NCI-H345 treated with DMSO at 0.1 percent for 48 hours (cell line): ENCODE data around the gene SRGAP1.
"Not testable (repeated sequence)": the region's sequence is repeated elsewhere in the genome, so short reads cannot be mapped to it uniquely, and the experiment has no call there.

ENCODE experiments used
- DNase-seq: peaks from one replicate; lab custom pipeline; 2025; ENCODE audit not compliant: unreplicated experiment; lab: John Stamatoyannopoulos, UW

The SRGAP1 gene

DNA sequence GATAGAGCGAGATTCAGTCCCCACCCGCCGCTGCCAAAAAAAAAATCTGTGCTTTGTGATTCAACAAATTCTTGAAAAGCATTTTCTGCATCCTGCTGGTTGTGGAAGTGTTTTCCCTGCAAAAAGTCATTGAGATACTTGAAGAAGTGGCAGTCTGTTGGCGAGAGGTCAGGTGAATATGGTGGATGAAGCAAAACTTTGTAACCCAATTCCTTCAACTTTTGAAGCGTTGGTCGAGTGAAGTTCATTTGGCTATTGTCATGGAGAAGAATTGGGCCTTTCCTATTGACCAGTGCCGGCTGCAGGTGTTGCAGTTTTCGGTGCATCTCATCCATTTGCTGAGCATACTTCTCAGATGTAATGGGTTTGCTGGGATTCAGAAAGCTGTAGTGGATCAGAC, 20.9 kb downstream of the SRGAP1 start:
- DNase-seq: no peak

DNA sequence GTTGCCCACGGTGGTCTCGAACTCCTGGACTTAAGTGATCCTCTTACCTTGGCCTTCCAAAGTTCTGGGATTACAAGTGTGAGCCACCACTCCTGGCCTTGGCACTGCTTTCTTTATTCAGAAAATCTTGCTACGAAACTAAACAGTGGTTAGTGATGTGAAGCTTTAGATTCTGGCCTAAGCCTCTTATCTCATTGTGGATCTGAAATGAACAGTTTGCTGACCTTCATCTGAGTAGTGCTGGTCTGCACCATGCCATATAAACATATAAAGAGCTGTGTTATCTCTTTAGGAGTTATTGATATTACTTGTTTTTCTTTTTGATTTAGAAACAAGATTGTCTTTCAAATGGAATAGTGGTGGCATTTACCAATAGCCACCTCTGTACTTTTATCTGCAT, 22.6 kb downstream of the SRGAP1 start:
- DNase-seq: no peak

DNA sequence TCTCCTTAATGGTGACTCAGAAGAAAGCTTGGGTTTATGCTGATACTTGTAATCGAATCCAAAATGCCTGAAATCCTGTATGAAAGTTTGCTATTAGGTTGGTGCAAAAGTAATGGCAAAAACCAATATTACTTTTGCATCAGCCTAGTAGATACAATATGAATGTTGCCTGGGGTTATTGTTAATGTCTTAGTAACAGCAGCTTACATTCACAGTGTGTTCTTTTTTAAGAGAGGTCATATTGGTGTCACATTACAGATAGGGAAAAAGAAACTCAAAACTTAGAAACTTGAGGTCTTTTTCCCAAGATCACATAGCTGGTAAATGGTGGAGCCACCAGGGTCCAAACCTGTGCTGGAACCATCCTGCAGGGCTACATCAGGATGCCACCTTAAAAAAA, 25.2 kb downstream of the SRGAP1 start:
- no peak for DNase-seq

DNA sequence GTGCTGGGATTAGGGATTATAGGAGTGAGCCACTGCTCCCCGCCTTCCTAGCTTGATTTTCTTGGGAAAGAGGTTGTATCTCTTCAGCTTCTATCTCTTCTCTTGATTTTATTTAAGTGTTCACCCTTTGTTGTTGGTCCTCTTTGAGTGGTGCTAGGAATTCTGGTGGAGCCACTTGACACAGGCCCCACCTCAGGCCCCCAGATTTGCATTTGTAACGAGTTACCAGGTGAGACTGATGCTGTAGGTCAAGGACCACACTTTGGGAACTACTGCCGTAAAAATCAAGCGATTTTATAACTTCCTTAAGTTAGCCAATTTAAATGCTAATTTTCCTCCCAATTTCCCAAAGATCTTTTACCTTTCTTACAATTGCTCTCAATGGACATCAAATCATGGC, 26.3 kb downstream of the SRGAP1 start:
- no peak for DNase-seq

DNA sequence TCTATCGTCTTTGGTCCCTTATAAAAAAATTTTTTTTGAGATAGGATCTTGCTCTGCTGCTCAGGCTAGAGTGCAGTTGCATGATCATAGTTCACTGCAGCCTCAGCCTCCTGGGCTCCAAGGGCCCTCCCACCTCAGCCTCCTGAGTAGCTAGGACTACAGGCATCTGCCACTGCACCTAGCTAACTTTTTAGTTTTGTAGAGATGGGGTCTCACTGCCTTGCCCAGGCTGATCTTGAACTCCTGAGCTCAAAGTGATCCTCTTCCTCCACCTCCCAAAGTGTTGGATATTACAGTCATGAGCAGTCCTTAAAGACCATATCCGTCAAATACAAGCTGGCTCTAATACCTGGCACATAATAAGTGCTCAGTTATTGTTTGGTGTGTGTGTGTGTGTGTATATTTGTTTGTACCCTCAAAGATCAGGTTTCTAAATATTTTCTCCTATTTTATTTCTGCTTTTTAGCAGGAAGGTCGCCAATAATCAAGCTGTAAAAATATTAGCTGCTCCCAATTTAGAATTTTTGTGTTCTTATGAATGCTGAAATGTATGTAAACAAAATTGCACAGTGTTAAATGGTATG, 30.5 kb downstream of the SRGAP1 start:
- no peak for DNase-seq

DNA sequence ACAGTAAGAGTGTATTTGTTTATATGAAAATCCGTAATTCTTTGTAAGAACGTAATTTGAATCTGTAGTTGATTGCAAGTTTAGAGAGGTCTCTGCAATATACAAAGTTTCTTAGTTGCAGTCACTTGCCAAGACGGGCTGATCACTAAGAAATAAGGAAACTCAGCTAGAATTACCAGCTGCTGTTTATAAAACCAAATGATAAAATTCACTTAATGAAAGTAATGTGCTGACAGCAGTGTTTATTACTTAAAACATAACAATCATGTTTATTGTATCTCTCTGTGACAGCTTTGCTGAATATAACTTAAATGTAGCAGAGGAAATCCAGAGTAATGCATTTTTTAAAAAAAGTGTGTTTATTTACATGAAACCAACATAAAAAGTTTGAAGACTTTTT, 31.2 kb downstream of the SRGAP1 start:
- DNase-seq: no peak

DNA sequence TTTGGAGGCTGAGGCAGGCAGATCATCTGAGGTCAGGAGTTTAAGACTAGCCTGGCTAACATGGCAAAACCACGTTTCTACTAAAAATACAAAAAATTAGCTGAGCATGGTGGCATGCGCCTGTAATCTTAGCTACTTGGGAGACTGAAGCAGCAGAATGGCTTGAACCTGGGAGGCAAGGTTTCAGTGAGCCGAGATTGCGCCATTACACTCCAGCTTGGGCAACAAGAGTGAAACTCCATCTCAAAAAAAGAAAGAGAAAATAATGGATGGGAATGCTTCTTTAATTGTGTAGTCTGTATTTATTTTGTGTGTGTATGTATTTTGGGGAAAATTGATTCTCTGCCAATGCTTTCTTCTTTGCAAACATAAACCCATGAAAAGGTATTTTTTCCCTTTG, 32.5 kb downstream of the SRGAP1 start:
- DNase-seq: no peak

DNA sequence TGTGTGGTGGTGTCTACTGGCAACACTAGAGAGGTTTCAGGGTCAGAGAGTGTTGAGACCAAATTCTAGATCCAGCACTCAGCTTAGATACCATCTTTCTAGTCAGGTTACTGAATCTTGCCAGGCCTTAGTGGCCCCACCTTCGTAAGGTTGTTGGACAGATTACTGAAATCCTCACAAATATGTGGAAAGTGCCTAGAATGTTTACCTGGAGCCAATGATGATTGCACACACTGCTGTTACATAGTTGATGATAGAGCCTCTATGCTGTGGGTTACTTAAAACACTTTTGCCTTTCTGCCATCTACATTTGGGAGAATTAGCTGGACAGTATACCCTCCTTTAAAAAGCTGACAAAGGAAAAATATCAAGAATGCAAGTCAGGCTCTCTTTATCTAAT, 33.2 kb downstream of the SRGAP1 start:
- no peak for DNase-seq

DNA sequence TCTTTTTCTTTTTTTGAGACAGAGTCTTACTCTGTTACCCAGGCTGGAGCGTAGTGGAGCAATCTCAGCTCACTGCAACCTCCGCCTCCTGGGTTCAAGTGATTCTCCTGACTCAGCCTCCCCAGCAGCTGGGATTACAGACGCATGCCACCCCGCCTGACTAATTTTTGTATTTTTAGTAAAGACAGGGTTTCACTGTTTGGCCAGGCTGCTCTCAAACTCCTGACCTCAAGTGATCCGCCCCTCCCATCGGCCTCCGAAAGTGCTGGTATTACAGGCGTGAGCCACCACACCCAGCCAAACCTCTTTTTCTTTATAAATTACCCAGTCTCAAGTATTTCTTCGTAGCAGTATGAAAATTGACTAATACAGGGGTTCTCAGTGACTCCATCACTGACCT, 35.7 kb downstream of the SRGAP1 start:
- DNase-seq: not testable (repeated sequence)

DNA sequence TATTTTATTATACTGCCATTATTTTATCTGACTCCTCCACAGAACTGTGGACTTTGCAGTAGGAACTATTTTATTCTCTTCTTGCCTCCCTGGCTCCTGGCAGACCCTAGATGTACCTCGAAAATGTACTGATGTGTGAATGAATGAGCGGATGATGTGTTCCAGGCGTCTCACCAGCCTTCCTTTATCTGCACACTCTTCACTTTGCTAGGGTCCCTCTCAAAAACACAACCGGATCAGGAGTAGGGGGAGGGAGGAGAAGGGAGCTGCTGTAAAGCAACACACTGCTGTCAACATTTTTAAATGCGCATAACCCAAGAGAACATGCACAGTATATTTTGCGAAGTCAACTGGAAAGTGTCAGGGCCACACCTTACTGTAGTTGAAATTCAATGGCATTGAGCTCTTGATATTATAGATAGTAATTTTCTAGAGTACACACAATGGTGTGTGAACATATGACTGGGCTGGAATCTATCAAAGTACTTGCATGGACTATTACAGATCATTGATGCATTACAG, 36.3 kb downstream of the SRGAP1 start:
- DNase-seq: no peak

DNA sequence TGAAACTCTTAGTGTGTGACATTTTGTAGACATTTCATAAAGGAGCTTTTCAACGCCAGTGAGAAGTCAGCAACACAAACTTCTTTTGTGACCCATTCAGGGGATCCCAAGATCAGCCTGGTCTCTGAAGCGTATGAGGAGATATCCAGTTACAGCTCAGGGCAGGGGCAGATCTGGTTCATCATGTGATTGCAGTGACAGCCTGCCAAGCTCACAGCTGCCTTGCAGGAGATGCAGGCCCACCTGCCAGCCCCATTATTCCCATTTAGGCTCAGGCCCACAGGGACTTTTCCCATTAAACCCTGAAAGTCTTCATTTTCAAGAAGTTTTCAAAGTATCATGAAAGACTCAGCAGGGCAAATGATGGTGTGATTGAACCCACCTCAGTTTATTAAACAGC, 38.3 kb downstream of the SRGAP1 start:
- peak; percentile 36 for DNase-seq

DNA sequence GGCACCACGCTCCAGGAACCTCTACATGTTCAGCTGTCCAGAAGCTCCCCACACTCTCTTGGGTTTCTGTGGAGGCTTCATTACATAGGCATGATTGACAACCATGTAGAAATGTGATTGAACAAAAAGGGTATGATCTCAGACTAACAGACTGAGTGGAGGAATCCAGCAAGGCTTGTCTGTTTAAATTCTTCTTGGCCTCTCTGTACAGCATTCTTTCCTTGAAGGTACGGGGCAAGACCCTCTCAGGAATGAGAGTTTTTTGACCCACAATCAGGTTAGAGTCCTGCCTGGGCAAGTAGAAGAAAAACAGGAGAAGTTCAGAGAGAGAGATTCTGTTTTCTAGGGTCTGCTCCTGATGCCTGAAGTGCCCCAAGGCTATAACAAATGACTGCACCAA, 40.9 kb downstream of the SRGAP1 start:
- DNase-seq: no peak

DNA sequence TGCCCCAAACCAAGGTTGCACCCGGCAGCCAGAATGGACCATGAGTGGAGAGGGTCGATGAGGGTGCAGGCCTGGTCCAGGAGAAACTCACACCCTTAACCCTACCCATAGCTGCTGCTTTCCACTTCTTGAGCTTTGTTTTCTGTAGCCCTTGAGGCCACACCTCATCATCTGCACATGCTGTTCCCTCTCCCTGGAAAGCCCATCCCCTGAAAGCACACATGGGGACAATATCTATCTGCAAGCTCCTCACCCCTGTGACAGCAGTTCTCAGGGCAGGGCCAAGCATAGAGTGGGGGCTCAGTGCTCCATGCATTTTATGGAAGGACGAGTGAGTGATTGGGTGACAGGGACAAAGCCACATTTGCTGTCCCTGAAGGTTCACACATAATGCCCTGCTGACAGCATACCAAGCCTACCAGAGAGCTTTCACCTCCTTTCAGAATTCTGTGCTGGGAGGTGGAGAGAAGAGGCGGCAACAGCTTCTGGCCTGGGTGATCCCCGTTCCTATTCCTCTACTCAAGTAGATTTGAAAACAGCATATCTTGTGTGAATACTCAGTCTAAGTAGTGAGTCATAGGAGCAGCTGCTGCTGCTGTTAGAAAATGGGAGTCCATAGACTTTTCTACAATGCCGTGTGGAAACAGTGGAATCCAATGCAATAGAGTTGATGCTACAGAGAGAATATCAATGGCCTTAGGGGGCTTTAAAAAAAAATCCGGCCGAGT, 44.6 kb downstream of the SRGAP1 start:
- DNase-seq: no peak

DNA sequence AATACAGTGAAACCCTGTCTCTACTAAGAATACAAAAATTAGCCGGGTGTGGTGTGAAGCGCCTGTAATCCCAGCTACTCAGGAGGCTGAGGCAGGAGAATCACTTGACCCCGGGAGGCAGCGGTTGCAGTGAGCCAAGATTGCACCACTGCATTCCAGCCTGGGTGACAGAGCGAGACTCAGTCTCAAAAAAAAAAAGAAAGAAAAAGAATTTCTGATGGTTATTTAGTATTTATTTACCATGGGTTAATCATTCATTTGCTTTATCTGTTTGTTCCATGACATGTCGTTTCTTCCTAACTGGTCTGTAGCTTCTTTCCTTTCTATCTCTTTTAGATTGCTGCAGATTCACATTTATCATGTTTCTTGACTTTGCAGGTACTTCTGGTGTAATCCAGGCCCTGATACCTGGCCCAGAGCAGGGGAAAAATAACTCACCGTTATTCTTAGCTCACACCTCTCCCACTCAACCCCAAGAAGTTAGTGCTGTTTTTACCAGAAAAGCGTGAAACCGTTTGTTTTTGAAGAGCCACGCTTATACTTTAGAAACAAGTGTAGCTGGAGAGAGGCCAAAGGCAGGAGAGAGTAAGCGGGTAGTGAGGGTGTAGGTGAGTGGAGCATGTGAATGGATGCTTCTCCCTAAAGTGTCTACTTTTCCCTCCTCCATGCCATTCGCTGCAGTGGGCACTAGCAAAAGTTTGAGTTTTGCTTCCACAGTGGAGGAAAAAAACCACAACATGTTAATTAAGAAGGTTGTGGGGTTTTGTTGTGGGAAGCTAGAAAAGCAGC, 45.4 kb downstream of the SRGAP1 start:
- no peak for DNase-seq

DNA sequence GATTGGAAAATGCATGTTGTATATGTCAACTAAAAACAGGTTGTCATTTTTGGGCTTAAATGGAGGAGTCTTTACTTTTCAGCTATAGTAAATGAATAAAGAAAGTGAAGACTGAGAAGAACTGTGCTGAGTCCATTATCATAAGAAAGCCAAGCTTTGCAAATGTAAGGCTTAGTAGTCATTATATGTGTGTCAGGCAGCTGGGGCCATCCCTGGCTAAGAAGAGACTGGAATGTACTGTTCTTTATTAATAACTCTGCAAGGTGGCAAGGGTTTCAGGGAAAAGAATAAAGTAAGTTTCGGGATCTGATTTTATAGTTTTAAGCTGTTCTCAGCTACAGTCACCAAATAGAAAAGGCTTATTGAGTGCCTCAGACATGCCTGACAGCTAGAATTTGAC, 48.7 kb downstream of the SRGAP1 start:
- DNase-seq: no peak

DNA sequence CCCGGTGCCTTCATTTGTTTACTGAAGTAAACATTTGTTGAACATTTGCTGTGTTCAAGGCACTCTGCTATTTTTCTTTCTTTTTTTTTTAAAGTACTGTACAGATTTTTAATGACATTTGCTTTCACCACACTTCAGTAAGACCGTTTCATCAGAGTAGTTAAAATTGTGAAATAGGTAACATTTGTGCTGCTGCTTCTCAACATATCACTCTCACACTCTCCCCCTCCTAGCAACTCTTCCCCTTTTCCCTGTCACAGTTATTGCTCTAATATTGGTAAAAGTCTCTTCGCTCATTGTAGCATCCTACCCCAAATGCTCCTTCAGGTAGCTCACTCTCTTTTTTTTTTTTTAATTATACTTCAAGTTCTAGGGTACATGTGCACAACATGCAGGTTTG, 49.6 kb downstream of the SRGAP1 start:
- DNase-seq: no peak

DNA sequence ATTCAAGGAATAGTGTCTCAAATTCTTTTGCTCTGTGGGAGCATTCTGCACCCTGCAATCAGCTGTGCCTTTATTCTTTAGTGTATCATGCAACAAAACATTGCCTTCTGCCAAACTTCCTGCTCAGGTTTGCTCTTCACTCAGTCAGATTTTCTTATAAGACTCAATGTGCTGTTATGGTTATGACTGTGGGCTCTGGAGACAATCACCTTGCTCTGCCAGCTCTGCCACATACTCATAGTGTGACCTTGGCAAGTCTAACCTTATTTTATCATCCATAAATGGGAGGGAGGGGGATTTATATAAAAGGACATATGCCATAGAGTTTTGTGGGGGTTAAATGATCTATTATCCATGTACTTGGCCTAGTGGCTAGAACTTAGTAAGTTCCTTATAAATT, 51.3 kb downstream of the SRGAP1 start:
- no peak for DNase-seq

DNA sequence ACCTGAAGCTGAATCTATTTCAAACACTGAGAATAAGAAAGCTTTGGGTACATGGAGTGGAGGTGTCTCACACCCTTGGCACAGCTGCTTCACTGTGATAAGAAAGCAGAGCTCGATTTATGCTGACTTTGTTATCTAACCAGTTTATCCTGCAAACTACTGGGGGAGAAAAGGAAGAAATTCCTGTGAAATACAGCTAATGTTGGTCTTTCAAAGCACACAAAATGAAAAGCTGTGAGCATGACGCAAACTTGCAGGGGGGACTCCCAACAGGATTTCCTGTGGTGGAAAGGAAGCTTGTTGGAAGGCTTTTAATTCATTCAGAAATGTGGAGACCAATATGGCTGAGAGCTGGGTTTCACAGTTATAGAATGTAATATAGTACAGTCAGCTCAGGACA, 53.4 kb downstream of the SRGAP1 start:
- DNase-seq: no peak

DNA sequence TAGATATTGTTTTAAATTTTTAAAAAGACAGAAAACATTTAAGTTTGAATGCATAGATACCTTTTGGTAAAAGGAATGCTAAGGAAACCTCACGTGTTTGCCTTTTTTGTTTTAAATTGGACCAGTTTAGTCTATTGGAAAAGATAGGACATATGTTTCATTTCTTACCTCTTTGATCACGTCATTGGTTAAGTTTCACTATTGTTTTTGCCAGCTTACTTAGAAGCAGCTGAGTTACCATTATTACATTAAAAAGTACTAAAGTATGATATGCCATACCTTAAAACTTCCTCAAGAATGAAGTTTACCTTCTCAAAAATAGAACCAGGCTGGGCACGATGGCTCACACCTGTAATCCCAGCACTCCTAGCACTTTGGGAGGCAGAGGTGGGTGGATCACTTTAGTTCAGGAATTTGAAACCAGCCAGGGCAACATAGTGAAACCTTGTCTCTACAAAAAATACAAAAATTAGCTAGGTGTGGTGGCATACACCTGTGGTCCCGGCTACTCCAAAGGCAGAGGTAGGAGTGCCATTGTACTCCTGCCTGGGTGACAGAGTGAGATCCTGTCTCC, 54.4 kb downstream of the SRGAP1 start:
- no peak for DNase-seq

DNA sequence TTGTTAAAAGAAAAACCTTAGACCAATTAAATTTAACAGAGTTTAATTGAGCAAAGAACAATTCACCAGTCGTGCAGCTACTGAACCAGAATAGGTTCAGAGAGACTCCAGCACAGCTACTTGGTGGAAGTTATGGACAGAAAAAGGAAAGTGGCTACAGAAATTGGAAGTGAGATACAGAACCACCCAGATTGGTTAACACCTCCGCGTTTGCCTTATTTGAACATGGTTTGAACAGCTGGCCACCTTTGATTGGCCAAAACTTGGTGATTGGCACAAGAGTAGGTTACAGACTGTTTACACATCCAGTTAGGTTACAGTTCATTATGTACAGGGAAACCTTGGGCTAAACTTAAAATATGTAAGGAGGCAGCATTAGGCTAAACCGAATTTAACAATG, 54.9 kb downstream of the SRGAP1 start:
- DNase-seq: no peak

DNA sequence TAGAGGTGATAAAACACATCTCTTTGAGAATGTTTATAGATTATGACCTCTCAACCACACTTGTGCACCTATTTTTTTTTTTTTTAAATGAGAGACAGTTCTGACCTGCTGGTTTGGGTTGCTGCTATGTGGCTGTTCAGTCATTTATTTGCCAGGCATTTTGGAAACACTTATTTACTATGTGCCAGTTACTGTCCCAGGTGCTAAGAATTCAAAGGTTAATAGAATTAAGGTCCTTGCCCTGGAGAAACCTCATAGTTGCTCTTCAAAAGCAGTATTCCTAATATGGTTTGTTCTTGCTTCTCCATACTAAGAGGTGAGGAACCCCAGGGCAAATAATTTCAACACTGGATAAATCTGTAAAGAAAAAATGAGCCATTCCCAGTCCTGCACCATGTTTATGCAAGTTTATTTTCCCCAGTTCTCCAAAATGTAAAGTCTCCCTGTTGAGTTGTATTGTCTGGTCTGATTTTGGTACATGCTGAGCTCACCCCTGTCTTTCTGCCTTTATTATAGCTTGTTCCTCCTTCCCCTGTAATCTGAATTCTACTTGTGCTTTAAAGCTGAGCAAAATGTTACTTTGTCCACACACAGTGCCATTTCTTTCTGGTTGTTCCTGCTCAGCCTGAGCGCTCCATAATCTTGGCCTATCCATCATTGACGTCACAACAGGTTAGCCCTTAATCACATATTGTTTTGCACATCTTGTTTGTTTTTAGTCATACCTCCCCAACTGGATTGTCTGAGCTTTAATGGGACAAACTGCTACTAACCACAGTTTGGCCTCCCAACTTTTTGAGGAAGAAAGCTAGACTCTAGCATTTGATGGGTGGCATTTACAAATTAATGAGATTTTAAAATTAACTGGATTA, 56.7 kb downstream of the SRGAP1 start:
- no peak for DNase-seq
